Activated CD8-positive, alpha-beta memory T cell treated with anti-CD3 and anti-CD28 coated beads, Interleukin-2, amount 50 U/mL, for 24 hours (primary cell): ENCODE data around the gene LRRC71.

ENCODE experiments used
- DNase-seq: peaks from one replicate; pipeline ENCODE4 v3.0.0-alpha.2; 2020; ENCODE audit errors: extremely low read depth

The LRRC71 gene

GRCh38 chr1:156947127-156947526, 26.7 kb downstream of the LRRC71 start:
- DNase-seq: no peak

GRCh38 chr1:156947818-156948525, 27.5 kb downstream of the LRRC71 start:
- no peak for DNase-seq

GRCh38 chr1:156948708-156949107, 28.3 kb downstream of the LRRC71 start:
- DNase-seq: no peak

- no peak for DNase-seq
These were observed 28.7 kb downstream of the LRRC71 start for GRCh38 chr1:156949127-156949526.

- DNase-seq: no peak
These were observed 30.9 kb downstream of the LRRC71 start for GRCh38 chr1:156951371-156951770.

- DNase-seq: no peak
These were observed 33.1 kb downstream of the LRRC71 start for GRCh38 chr1:156953571-156953970.

GRCh38 chr1:156956333-156956732, 35.9 kb downstream of the LRRC71 start:
- DNase-seq: no peak

GRCh38 chr1:156957634-156958033, 37.2 kb downstream of the LRRC71 start:
- no peak for DNase-seq

- no peak for DNase-seq
These were observed 37.8 kb downstream of the LRRC71 start for GRCh38 chr1:156958247-156958714.

GRCh38 chr1:156959414-156959813, 39.0 kb downstream of the LRRC71 start:
- no peak for DNase-seq

- DNase-seq: no peak
These were observed 39.5 kb downstream of the LRRC71 start for GRCh38 chr1:156959925-156960324.

GRCh38 chr1:156961709-156962108, 41.3 kb downstream of the LRRC71 start:
- DNase-seq: no peak

- no peak for DNase-seq
These were observed 43.2 kb downstream of the LRRC71 start for GRCh38 chr1:156963621-156964020.

GRCh38 chr1:156964441-156964840, 44.0 kb downstream of the LRRC71 start:
- no peak for DNase-seq

GRCh38 chr1:156969496-156969895, 49.1 kb downstream of the LRRC71 start:
- no peak for DNase-seq

- no peak for DNase-seq
These were observed 49.6 kb downstream of the LRRC71 start for GRCh38 chr1:156970017-156970416.

GRCh38 chr1:156973417-156973816, 53.0 kb downstream of the LRRC71 start:
- DNase-seq: no peak

GRCh38 chr1:156975084-156975483, 54.7 kb downstream of the LRRC71 start:
- no peak for DNase-seq

- DNase-seq: no peak
These were observed 60.1 kb downstream of the LRRC71 start for GRCh38 chr1:156980551-156980950.
